Calu3 (cell line): ENCODE results near the gene TNNI3K. TPM values are rescaled to one million over a fixed set of nuclear protein-coding genes. Genes with fewer than 3 reads are reported as not detected.
"Not testable (repeated sequence)": the region's sequence is repeated elsewhere in the genome, so short reads cannot be mapped to it uniquely, and the experiment has no call there.

Experiments used
- BruUV-seq: library from RNA; stranded (reverse); fragments of 400-500 nt; replicated peaks from 2 replicates; lab custom pipeline; 2021; lab: Mats Ljungman, UMichigan
- CTCF ChIA-PET: fragments of 300-600 bp; sonication (Branson Sonifier 250); formaldehyde crosslinking; loops from one replicate; lab custom pipeline; 2022; ENCODE audit warnings: antibody characterized with exemption; lab: Charles Lee
- DNase-seq: peaks from one replicate; pipeline ENCODE4 v3.0.0; 2022
- H3K27ac Mint-ChIP-seq: one replicate; pipeline ENCODE4 v1.8.0; 2022; ENCODE audit warnings: mixed read lengths; ENCODE audit not compliant: unreplicated experiment
- H3K27me3 Mint-ChIP-seq: one replicate; pipeline ENCODE4 v1.8.0; 2022; ENCODE audit warnings: mixed read lengths; ENCODE audit not compliant: unreplicated experiment
- H3K36me3 Mint-ChIP-seq: one replicate; pipeline ENCODE4 v1.8.0; 2022; ENCODE audit warnings: mild to moderate bottlenecking, moderate library complexity, mixed read lengths; ENCODE audit not compliant: insufficient read depth, unreplicated experiment
- H3K4me1 Mint-ChIP-seq: one replicate; pipeline ENCODE4 v1.8.0; 2022; ENCODE audit warnings: mild to moderate bottlenecking, low read depth, mixed read lengths; ENCODE audit not compliant: unreplicated experiment
- H3K4me3 Mint-ChIP-seq: one replicate; pipeline ENCODE4 v1.8.0; 2022; ENCODE audit warnings: mild to moderate bottlenecking, low read depth, moderate library complexity, mixed read lengths; ENCODE audit not compliant: unreplicated experiment
- H3K9me3 Mint-ChIP-seq: one replicate; pipeline ENCODE4 v1.8.0; 2022; ENCODE audit warnings: low read depth, mixed read lengths; ENCODE audit not compliant: unreplicated experiment
- intact Hi-C: fragments of 100-400 bp; cut with micrococcal nuclease; formaldehyde crosslinking; loops from one replicate; pipeline ENCODE4 v1.10.0; 2022; ENCODE audit not compliant: unreplicated experiment
- total RNA-seq: library from RNA; stranded (reverse); gene quantifications from 2 replicates; pipeline ENCODE4 v1.2.3, GENCODE V29; 2022
- TF ChIP-seq, protein P1 (sequence below): fragments of 200-600 bp; IDR thresholded peaks from one replicate; pipeline ENCODE4 v1.8.0; 2022; ENCODE audit warnings: antibody characterized with exemption; ENCODE audit not compliant: unreplicated experiment

TNNI3K gene
- total RNA-seq, 1 experiment from 2014 or later: not detected

DNA sequence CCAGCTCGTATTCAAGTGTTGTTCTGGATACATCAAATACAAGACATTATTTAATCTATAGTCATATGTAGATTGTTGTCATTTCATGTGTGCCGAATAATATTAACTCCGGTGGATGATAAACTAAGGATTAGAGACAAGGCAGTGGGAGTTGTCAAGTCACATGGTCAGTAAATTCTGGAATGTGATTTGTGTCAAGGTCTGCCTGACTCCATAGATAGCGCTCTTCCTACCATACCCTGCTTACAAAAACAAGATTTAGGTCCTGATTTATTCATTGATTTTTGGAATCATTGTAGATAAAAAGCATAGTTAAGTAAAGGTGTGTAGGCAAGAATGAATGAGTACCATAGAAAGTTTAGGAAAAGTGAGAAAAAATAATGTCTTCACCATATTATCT is 2.6 kb downstream of the TNNI3K start:
- DNase-seq: no peak
- Mint-ChIP-seq H3K4me1 (no peaks in the 10 kb centered on the region), H3K9me3 (peaks cover 9% of the 10 kb centered on the region), H3K4me3 (no peak overlapping the region), H3K27me3 (no peaks in the 10 kb centered on the region), H3K27ac (no peak overlapping the region), H3K36me3 (no peaks in the 10 kb centered on the region)
- TF ChIP-seq, protein P1, sequence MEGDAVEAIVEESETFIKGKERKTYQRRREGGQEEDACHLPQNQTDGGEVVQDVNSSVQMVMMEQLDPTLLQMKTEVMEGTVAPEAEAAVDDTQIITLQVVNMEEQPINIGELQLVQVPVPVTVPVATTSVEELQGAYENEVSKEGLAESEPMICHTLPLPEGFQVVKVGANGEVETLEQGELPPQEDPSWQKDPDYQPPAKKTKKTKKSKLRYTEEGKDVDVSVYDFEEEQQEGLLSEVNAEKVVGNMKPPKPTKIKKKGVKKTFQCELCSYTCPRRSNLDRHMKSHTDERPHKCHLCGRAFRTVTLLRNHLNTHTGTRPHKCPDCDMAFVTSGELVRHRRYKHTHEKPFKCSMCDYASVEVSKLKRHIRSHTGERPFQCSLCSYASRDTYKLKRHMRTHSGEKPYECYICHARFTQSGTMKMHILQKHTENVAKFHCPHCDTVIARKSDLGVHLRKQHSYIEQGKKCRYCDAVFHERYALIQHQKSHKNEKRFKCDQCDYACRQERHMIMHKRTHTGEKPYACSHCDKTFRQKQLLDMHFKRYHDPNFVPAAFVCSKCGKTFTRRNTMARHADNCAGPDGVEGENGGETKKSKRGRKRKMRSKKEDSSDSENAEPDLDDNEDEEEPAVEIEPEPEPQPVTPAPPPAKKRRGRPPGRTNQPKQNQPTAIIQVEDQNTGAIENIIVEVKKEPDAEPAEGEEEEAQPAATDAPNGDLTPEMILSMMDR: no peak
- intact Hi-C loops: no loop called here
- no TSS peak for BruUV-seq
- CTCF ChIA-PET: no interaction called here

DNA sequence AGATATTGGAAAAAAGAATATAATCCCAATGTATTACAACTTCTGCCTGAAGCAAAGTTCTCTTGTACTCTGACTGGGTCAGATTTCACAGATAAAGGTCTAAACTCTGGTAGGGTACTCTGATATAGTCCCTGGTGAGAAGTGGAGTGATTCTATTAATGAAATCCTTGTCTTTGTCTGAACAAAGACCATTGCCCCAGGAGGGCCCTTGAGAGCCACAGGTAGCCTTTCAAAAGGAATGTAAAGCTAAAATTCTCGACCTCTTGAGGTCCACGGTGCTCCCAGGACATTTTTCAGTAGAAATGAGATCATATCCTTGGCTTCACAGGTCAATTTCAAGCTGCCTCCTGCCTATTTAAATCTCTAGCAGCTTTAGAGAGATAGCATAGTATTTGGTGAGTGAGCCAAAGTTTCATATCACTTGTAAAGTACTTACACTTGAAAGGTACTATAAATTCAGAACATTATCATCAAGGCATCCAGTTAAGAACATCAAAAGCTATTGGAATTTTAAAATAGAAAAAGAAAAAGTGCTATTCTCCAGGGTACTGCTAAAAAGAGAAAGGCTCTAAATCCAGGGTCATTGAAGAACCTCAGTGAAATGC is 10.1 kb downstream of the TNNI3K start:
- BruUV-seq: no TSS peak
- H3K27ac Mint-ChIP-seq: no peak overlapping the region

GRCh38 chr1:74246315-74246714 is 11.1 kb downstream of the TNNI3K start:
- no peaks in the 10 kb centered on the region for H3K36me3 Mint-ChIP-seq
- H3K27ac Mint-ChIP-seq: no peak overlapping the region
- TF ChIP-seq, protein P1: no peak
- no peak for DNase-seq
- peaks cover 5% of the 10 kb centered on the region for H3K9me3 Mint-ChIP-seq
- no TSS peak for BruUV-seq
- no peaks in the 10 kb centered on the region for H3K27me3 Mint-ChIP-seq
- no peaks in the 10 kb centered on the region for H3K4me1 Mint-ChIP-seq
- CTCF ChIA-PET: no interaction called here
- H3K4me3 Mint-ChIP-seq: no peak overlapping the region
- intact Hi-C loops: no loop called here

More for the DNA sequence above, 10.1 kb downstream of the TNNI3K start:
- DNase-seq: no peak
- H3K4me3 Mint-ChIP-seq: no peak overlapping the region
- no peaks in the 10 kb centered on the region for H3K27me3 Mint-ChIP-seq
- intact Hi-C loops: no loop called here
- H3K9me3 Mint-ChIP-seq: peaks cover 5% of the 10 kb centered on the region
- H3K36me3 Mint-ChIP-seq: no peaks in the 10 kb centered on the region
- CTCF ChIA-PET: no interaction called here
- TF ChIP-seq, protein P1: no peak
- no peaks in the 10 kb centered on the region for H3K4me1 Mint-ChIP-seq

- Mint-ChIP-seq H3K9me3 (peaks cover 3% of the 10 kb centered on the region), H3K36me3 (no peaks in the 10 kb centered on the region), H3K4me1 (no peaks in the 10 kb centered on the region), H3K4me3 (no peak overlapping the region), H3K27ac (no peak overlapping the region), H3K27me3 (no peaks in the 10 kb centered on the region)
- TF ChIP-seq, protein P1: no peak
- BruUV-seq: no TSS peak
- CTCF ChIA-PET: no interaction called here
- intact Hi-C loops: no loop called here
- no peak for DNase-seq
These were observed 12.8 kb downstream of the TNNI3K start for GRCh38 chr1:74247881-74248528.

GRCh38 chr1:74253243-74253824 is 18.1 kb downstream of the TNNI3K start:
- intact Hi-C loops, H3K27ac Mint-ChIP-seq, H3K4me1 Mint-ChIP-seq, CTCF ChIA-PET, DNase-seq, BruUV-seq, H3K9me3 Mint-ChIP-seq, H3K27me3 Mint-ChIP-seq, H3K4me3 Mint-ChIP-seq, H3K36me3 Mint-ChIP-seq: not testable (repeated sequence)
